GM19395 (cell line): Measurements from ENCODE around the gene EEF1AKMT3.
"Not testable (repeated sequence)": the region's sequence is repeated elsewhere in the genome, so short reads cannot be mapped to it uniquely, and the experiment has no call there.

Experiments
- ATAC-seq: cut with Tn5 transposase; IDR thresholded peaks from one replicate; pipeline ENCODE4 v1.9.1; 2021; ENCODE audit warnings: mild to moderate bottlenecking, moderate library complexity; ENCODE audit not compliant: unreplicated experiment

Gene EEF1AKMT3

GRCh38 chr12:57815177-57816000 is 43.0 kb downstream of the EEF1AKMT3 start:
- ATAC-seq: no peak

DNA sequence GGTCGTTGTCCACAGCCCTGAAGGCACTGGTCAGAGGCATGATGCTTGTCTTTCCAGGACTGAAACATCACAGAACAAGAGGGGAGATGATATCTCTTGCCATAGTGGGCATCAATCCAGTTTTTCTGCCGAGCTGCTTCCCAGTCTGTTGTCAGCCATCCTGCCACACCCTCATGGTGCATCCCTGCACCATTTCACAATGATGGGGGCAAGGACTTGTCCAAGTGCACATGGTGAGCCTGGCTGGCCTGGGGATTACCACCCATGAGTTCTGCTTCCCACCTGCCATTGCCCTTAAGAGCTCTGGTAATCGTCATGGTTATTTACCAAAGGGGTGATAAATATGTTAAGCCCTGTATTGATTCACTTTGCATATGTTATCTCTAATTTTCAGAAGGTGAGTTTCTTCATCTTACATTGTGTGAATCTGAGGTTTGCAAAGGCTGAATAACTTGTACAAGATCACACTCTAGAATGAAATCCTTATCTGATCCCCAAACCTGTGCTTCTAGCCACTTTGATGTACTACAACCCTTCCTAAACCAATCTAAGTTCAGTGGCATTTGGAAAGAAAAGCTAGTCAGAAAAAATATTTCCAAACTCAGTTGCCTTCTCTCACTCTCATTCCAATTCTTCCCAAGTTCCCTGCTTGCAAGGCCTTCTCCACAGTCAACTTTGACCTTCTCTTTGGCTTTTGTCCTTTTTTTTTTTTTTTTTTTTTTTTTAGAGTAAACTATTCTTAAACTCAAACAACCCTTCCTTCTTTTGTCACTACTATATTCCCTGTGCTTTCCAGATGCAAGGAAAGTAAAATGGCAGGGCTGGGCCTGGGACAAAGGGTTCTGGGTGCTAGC is 43.8 kb downstream of the EEF1AKMT3 start:
- ATAC-seq: no peak

- ATAC-seq: no peak
These were observed 44.4 kb downstream of the EEF1AKMT3 start for GRCh38 chr12:57816855-57817151.

- ATAC-seq: no peak
These were observed 45.0 kb downstream of the EEF1AKMT3 start for GRCh38 chr12:57817261-57817989.

GRCh38 chr12:57817990-57818331 is 45.5 kb downstream of the EEF1AKMT3 start:
- not testable (repeated sequence) for ATAC-seq

DNA sequence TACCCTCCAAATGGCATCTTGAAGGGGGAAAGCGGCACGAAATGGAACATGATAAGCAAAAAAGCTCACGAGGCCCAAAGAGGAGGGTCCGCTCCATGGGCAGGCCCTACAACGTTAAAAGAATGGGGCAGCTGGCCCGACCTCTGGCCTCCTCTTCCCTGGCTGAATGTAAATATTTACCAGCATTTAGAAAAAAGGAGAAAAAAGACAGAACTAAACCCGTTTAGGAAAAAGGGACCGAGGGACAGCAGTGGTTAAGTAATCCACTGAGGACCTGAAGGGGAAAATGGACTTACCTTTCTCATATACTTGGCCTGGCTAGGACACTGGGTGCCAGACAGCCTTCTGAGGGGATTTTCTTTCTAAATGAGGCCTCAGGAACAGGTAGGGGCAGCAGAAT is 47.7 kb downstream of the EEF1AKMT3 start:
- ATAC-seq: not testable (repeated sequence)

GRCh38 chr12:57821015-57821414 is 48.6 kb downstream of the EEF1AKMT3 start:
- not testable (repeated sequence) for ATAC-seq

DNA sequence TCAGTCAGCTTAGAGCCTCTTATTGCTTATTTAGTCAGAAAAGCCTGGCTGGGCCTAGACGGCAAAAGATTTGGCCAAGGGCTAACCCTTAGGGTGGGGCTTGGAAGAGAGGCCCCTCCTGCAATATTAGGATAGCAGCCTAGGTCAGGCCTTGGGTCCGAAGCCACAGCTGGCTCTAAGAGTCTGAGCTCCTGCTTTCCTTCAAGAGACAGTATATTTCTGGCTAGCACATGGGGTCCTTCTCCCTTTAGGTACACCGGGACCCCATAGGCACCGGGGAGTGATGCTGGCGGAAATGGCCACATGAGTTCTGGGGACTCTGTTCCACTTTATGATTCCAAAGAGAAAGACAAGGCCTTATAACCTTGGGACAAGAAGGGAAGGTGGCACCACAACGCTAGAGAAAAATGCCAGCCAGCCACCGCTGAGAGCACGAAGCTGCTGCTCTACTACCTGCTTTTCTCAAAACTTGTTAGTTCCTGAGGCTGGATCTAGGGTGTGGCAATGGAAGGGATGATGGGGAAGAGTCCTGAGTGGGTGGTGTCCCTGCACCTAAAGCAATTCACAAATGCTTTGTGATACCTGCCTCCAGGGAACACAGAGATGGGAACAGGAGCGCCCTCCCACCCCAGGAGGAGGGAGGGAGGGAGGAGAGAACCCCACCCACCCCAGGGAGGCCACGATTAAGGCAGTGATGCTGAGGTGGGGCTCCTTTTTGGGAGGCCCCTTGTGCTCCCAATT is 49.2 kb downstream of the EEF1AKMT3 start:
- no peak for ATAC-seq

DNA sequence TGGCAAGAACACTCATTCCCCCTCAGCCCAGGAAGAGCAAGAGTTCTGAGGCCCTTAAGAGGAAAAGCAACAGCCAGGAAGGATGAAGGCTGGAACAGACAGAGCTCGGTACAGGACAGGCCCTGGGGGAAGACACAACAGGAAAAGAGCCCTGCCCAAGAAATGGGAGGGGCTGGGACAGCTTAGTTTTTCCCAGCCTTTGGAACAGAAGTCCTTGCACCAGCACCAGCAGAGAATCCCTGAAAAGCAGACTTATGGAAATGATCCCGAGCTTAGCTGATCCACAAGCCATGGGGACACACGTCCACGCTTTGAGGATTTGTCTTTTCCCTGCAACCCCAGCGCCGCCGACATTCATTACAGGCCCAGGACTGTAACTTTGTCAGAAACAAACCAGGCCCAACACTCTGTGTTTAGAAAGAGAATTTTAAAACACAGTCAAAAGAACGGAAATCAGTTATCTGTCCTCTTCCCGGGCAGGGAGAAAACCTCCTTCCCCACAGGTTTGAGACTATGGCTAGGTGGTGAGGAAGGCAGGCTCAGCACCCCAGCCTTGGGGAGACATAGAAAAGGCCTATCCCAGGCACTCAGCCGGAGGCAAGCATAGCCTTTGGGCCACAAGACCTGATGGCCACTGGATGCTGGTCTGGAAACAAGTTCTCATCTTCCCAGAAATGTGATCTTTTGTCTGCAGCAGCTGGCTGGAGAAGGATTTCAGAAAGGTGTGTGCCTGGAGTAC is 50.1 kb downstream of the EEF1AKMT3 start:
- no peak for ATAC-seq

DNA sequence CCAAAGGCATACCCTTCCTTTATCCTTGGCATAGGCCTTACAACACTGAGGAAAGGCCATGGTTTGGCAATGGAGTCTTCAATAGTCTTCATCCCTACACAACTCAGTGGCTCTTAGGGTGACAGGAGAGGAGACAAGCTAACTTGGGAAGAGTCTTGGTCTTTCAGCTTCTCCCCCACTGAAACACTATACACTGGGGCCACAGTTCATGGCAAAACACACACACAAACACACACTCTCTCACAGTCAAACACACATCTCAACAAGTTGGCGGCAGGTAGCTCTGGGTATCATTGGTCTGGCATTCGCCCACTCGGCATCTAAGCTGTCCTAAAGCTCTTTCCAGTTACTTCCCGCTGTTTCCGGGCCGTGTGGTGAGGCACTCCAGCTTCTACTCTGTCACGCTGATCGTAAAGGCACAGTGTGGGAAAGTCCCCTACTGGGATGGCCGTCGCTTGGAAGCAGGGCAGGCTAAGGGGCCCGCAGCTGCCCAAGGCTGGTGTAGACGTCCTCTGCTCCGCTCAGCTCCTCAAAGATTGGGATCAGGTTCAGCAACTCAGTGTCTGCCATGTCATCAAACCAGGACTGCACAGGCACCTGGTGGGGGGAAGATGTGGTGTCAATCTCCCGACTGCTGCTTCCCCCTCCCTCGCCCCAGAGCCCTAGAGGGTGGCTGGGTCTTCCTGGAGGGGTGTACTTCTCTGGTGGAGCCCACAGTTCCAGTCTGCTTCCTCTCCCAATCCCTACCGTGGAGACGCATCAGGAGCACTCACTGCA is 50.9 kb downstream of the EEF1AKMT3 start:
- ATAC-seq: no peak

DNA sequence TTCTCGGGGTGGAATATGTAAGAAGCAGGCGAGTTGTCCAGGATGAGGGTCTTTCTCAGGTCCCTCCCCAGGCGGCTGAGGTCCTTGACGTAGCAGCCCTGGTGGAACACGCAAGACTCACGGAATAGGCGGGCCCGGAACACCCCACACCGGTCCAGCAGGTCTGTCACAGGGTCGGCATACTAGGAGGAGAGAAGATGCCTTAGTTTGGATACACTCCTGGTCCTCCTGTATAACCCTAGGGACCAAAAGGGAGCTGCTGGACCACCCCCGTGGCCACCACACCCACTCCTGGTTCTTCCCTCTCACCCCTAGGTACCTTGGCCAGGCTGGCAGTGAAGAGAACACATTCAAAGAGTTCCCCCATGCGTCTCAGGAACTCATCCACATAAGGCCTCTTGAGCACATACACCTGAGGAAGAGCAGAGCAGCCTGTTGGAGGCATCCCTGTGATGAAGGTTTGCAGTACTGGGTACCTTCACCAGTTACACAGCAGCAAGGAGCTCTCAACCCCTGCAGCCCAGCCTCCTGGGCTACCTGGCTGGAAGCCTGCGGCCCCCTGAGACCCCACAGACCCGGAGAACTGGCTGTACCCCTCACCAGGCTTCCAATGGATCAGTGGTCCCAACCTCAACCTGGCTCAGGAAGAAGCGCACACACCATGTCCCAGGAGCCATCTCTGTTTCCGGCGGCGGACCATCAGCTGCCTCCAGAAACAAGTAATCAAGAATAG is 51.7 kb downstream of the EEF1AKMT3 start:
- ATAC-seq: no peak

DNA sequence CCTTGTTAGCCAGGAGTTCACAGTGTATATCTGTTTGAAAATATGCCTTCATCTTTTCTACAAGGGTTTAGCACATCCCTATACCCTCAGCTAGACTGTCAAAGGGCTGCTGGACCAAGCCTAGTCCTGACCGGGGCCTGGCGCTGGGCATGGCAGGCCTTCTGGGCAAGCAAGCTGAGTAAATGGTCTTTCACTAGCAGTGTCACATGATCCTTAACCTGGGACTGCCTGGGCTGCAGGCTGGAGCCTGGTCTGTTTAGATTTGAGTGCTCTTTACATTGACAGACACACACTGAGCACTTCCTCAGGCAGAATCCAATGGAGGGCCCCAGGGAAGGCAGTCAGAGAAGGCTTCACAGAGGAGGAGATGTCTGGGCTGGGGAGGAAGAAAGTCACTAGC is 53.0 kb downstream of the EEF1AKMT3 start:
- ATAC-seq: no peak

- no peak for ATAC-seq
These were observed 54.0 kb downstream of the EEF1AKMT3 start for GRCh38 chr12:57826400-57826799.

GRCh38 chr12:57826966-57827365 is 54.6 kb downstream of the EEF1AKMT3 start:
- ATAC-seq: no peak

DNA sequence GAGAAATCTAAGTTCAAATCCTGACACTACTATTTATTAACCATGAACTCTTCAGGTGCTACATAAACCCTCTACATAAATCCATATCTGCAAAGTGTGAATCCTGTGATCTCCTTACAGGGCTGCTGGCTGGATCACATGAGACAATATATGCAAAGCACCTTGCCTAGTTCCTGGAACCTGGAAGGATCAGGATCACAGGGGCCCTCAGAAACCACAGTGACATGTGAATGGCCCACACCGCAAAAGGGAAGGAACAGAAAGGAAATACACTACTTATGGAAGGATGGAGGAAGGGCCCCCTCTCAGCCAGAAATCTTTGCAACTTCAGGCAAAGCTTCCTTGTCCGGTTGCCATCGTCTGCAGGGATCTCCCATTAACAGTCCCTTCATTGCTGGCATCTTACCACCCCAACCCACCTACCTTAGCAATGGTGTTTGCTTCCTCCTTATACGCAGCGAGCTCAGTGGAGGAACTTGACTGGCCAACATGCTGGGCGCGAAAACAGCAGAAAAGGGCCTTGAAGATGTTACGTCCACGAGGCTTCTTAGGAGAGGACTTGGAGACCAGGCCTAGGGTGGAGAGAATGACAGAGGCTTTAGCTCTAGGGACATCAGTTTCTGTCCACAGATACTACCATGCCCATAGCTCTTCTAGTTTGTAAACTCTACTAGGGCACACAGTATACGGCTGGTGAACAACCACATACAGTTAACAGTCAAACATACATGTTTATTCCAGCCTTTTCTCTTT is 56.8 kb downstream of the EEF1AKMT3 start:
- no peak for ATAC-seq

GRCh38 chr12:57830393-57830792 is 58.0 kb downstream of the EEF1AKMT3 start:
- ATAC-seq: no peak
